Measurements from ENCODE around the gene SPINT3. TPM values are rescaled to one million over a fixed set of nuclear protein-coding genes. Genes with fewer than 3 reads are reported as not detected.

The SPINT3 gene
- polyA plus RNA-seq = not detected

- 66 to 71% (median 67%) methylated on average over 5 of the region's 5 CpGs for WGBS, 3 donors
- H3K27ac ChIP-seq (ENCODE audit: low read depth, low read length) = no peak within 1 kb of the TSS
These were observed at the start of gene SPINT3 for GRCh38 chr20:45515147-45515913. TSS of gene SPINT3 (minus strand) at chr20:45515622. CDS start at chr20:45515608, 14 bp downstream.

- no peak overlapping the region for H3K27ac ChIP-seq (ENCODE audit: low read depth, low read length)
- 83 to 84% (median 83%) methylated on average over 2 of the region's 2 CpGs for WGBS, 3 donors
These were observed 49.4 kb upstream of the SPINT3 start for GRCh38 chr20:45564760-45565276.

GRCh38 chr20:45555198-45555597 is 39.8 kb upstream of the SPINT3 start:
- H3K27ac ChIP-seq (ENCODE audit: low read depth, low read length) = no peak overlapping the region
- WGBS, 3 donors = 72 to 92% (median 87%) methylated on average over 1 of the region's 1 CpG

GRCh38 chr20:45552456-45552855 is 37.0 kb upstream of the SPINT3 start:
- 74 to 84% (median 75%) methylated on average over 2 of the region's 2 CpGs for WGBS, 3 donors

GRCh38 chr20:45550765-45551164 is 35.3 kb upstream of the SPINT3 start:
- no peak overlapping the region for H3K27ac ChIP-seq (ENCODE audit: low read depth, low read length)

More at GRCh38 chr20:45552456-45552855, 37.0 kb upstream of the SPINT3 start:
- no peak overlapping the region for H3K27ac ChIP-seq (ENCODE audit: low read depth, low read length)

- no peak overlapping the region for H3K27ac ChIP-seq (ENCODE audit: low read depth, low read length)
- WGBS, 3 donors = 69 to 89% (median 86%) methylated on average over 7 of the region's 7 CpGs
These were observed 33.0 kb upstream of the SPINT3 start for GRCh38 chr20:45548410-45548809.

- WGBS, 3 donors = 77 to 89% (median 87%) methylated on average over 6 of the region's 6 CpGs
- no peak within 1 kb of the TSS for H3K27ac ChIP-seq (ENCODE audit: low read depth, low read length)
These were observed 31.9 kb upstream of the SPINT3 start, which contains the start of gene EPPIN for GRCh38 chr20:45547206-45547770. TSS of gene EPPIN (minus strand) at chr20:45547401. CDS start at chr20:45547357, 44 bp downstream.

- 9 to 31% (median 26%) methylated on average over 5 of the region's 5 CpGs for WGBS, 3 donors
- no peak overlapping the region for H3K27ac ChIP-seq (ENCODE audit: low read depth, low read length)
These were observed 30.5 kb upstream of the SPINT3 start for GRCh38 chr20:45545754-45546453.

GRCh38 chr20:45545351-45545750 is 29.9 kb upstream of the SPINT3 start:
- no peak overlapping the region for H3K27ac ChIP-seq (ENCODE audit: low read depth, low read length)
- 75 to 82% (median 77%) methylated on average over 3 of the region's 3 CpGs for WGBS, 3 donors

- H3K27ac ChIP-seq (ENCODE audit: low read depth, low read length) = no peak within 1 kb of the TSS
- WGBS, 3 donors = 82 to 83% (median 82%) methylated on average over 2 of the region's 2 CpGs
These were observed 24.0 kb upstream of the SPINT3 start, which contains the start of gene WFDC6 for GRCh38 chr20:45539382-45539781. TSS of gene WFDC6 (minus strand) at chr20:45539482. CDS start at chr20:45539407, 75 bp downstream.

GRCh38 chr20:45538209-45538799 is 22.9 kb upstream of the SPINT3 start:
- H3K27ac ChIP-seq (ENCODE audit: low read depth, low read length) = no peak overlapping the region
- WGBS, 3 donors = 61 to 70% (median 68%) methylated on average over 7 of the region's 7 CpGs

GRCh38 chr20:45527294-45527693 is 11.9 kb upstream of the SPINT3 start:
- H3K27ac ChIP-seq (ENCODE audit: low read depth, low read length) = no peak overlapping the region
- 72 to 77% (median 76%) methylated on average over 4 of the region's 4 CpGs for WGBS, 3 donors

GRCh38 chr20:45523821-45524220 is 8.4 kb upstream of the SPINT3 start:
- WGBS, 3 donors = 56 to 72% (median 72%) methylated on average over 1 of the region's 1 CpG

GRCh38 chr20:45518282-45518681 is 2.9 kb upstream of the SPINT3 start:
- 48 to 55% (median 51%) methylated on average over 2 of the region's 2 CpGs for WGBS, 3 donors
- no peak overlapping the region for H3K27ac ChIP-seq (ENCODE audit: low read depth, low read length)

More at GRCh38 chr20:45523821-45524220, 8.4 kb upstream of the SPINT3 start:
- H3K27ac ChIP-seq (ENCODE audit: low read depth, low read length) = no peak overlapping the region

GRCh38 chr20:45510242-45510862 is 5.1 kb downstream of the SPINT3 start:
- no peak overlapping the region for H3K27ac ChIP-seq (ENCODE audit: low read depth, low read length)
- 59 to 68% (median 66%) methylated on average over 5 of the region's 5 CpGs for WGBS, 3 donors

GRCh38 chr20:45509091-45509490 is 6.3 kb downstream of the SPINT3 start:
- no peak overlapping the region for H3K27ac ChIP-seq (ENCODE audit: low read depth, low read length)
- WGBS, 3 donors = 53 to 70% (median 63%) methylated on average over 4 of the region's 4 CpGs

- WGBS, 3 donors = 64 to 80% (median 75%) methylated on average over 7 of the region's 7 CpGs
- no peak overlapping the region for H3K27ac ChIP-seq (ENCODE audit: low read depth, low read length)
These were observed 7.1 kb downstream of the SPINT3 start for GRCh38 chr20:45508068-45508886.

Data from adipose tissue (tissue), 3 donors.